ENCODE data around the gene PCAT7.

DNA sequence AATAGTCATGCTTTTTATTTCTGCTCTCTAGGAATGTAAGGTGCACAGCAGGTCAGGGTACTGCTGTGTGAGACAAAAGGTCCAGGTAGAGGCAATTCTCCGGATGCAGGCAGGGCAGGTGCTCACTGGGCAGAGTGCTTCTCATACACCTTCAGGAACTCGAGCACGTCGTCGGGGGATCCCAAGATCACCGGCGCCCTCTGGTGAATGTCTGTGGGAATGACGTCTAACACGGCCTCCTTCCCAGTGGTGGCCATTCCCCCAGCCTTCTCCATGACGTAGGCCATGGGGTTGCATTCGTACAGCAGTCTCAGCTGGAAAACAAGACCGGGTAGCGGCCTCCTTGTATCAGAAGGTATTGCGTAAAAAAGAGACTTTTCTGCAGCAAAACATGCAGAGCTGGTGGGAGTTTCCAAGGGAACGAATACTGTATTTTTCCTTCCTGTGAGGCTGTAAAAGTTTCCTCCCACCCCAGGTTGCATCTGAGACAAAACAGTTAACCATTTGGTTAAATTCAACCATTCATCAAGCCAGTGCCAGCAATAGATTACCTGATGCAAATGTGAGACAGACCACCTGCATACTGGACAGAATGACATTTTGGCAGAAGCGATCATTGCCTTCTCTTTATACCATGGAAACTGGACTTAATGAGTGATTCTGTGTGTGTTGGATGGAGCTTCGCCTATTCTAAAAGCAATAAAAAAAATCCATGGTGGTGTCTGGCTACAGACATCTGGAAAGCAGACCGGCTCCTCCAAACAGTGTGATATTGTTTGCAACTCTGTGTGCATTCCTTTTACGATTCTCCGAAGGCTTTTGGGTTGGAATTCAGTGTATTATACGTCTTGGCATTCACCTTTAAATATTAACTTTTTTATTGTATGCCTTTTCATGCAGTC, 48.6 kb downstream of the PCAT7 start:
- no peak for TF ChIP-seq EZH2 (IDR thresholded peaks at IDR 0.05; ENCODE audit: insufficient read depth, poor library complexity, severe bottlenecking)
- TF ChIP-seq EZH2phosphoT487 (IDR thresholded peaks at IDR 0.05; ENCODE audit: insufficient read depth, low read depth): no peak
